ENCODE data around the gene FCRL1.

FCRL1 gene

GRCh38 chr1:157766792-157767191 lies 53.1 kb downstream of the FCRL1 start:
- TF ChIP-seq CTCF (IDR thresholded peaks at IDR 0.05; ENCODE audit: low read depth, low read length) = no peak
- DNase-seq (ENCODE audit: extremely low read depth, low read depth) = no peak

GRCh38 chr1:157758018-157758417 lies 61.9 kb downstream of the FCRL1 start:
- no peak for DNase-seq (ENCODE audit: extremely low read depth, low read depth)
- TF ChIP-seq CTCF (IDR thresholded peaks at IDR 0.05; ENCODE audit: low read depth, low read length) = no peak

- no peak for TF ChIP-seq CTCF (IDR thresholded peaks at IDR 0.05; ENCODE audit: low read depth, low read length)
- DNase-seq (ENCODE audit: extremely low read depth, low read depth) = no peak
Measured at GRCh38 chr1:157753611-157754010, 66.3 kb downstream of the FCRL1 start.

- no peak for DNase-seq (ENCODE audit: extremely low read depth, low read depth)
- no peak for TF ChIP-seq CTCF (IDR thresholded peaks at IDR 0.05; ENCODE audit: low read depth, low read length)
Measured at GRCh38 chr1:157751283-157751682, 68.6 kb downstream of the FCRL1 start.

GRCh38 chr1:157748262-157748817 lies 71.6 kb downstream of the FCRL1 start:
- DNase-seq (ENCODE audit: extremely low read depth, low read depth) = no peak

More at GRCh38 chr1:157748262-157748817, 71.6 kb downstream of the FCRL1 start:
- no peak for TF ChIP-seq CTCF (IDR thresholded peaks at IDR 0.05; ENCODE audit: low read depth, low read length)

Measured in AG09319 (cell line).